CD4-positive, CD25-positive, alpha-beta regulatory T cell (primary cell): ENCODE results near the gene ANKHD1. TPM values are rescaled to one million over a fixed set of nuclear protein-coding genes. Genes with fewer than 3 reads are reported as not detected.

ENCODE experiments used
- ATAC-seq, 2 donors: fragments of 150-1000 bp; cut with Tn5 transposase; one replicate each; pipeline ENCODE4 v1.10.0; 2021; ENCODE audit warnings: low read depth in 2 of 2, moderate number of reproducible peaks in 2 of 2, moderate library complexity in 1 of 2
- DNase-seq, 3 donors: peaks; one replicate each; pipeline versions ENCODE4 v3.0.0 to v3.0.0-alpha.2; 2012 to 2022; ENCODE audit warnings: mixed read lengths in 1 of 3
- H3K27ac ChIP-seq: one replicate; pipeline ENCODE4 v1.7.0; 2013; ENCODE audit warnings: mild to moderate bottlenecking, low read length; ENCODE audit not compliant: insufficient read depth, poor library complexity, severe bottlenecking
- H3K27me3 ChIP-seq: one replicate; pipeline ENCODE4 v1.7.0; 2013; ENCODE audit warnings: low read length; ENCODE audit not compliant: control insufficient read depth, insufficient read depth
- H3K36me3 ChIP-seq: one replicate; pipeline ENCODE4 v1.7.0; 2013; ENCODE audit warnings: mild to moderate bottlenecking, low read length, moderate library complexity; ENCODE audit not compliant: control insufficient read depth, insufficient read depth
- H3K4me1 ChIP-seq: 2 replicates; pipeline ENCODE4 v1.7.0; 2013; ENCODE audit warnings: mild to moderate bottlenecking, low read length; ENCODE audit not compliant: insufficient read depth, control insufficient read depth, poor library complexity, severe bottlenecking
- H3K4me3 ChIP-seq: one replicate; pipeline ENCODE4 v1.7.0; 2013; ENCODE audit warnings: low read depth, mild to moderate bottlenecking, low read length, moderate library complexity
- H3K9me3 ChIP-seq, 2 experiments: 1 replicate in 1 of 2; 2 replicates in 1 of 2; pipeline ENCODE4 v1.7.0; 2013; ENCODE audit warnings: low read length in 2 of 2, mild to moderate bottlenecking in 1 of 2, moderate library complexity in 1 of 2; ENCODE audit not compliant: control insufficient read depth in 2 of 2
- H3K27ac Mint-ChIP-seq, 3 donors: one replicate each; pipeline ENCODE4 v1.8.0; 2020 to 2022; ENCODE audit warnings: mild to moderate bottlenecking in 3 of 3, mixed read lengths in 3 of 3, moderate library complexity in 2 of 3
- H3K27me3 Mint-ChIP-seq: one replicate; pipeline ENCODE4 v1.8.0; 2022; ENCODE audit warnings: mild to moderate bottlenecking, mixed read lengths
- H3K36me3 Mint-ChIP-seq: one replicate; pipeline ENCODE4 v1.8.0; 2020; ENCODE audit warnings: mixed read lengths
- H3K4me1 Mint-ChIP-seq, 4 donors: one replicate each; pipeline ENCODE4 v1.8.0; 2020 to 2022; ENCODE audit warnings: mixed read lengths in 4 of 4, mild to moderate bottlenecking in 1 of 4
- H3K4me3 Mint-ChIP-seq, 4 donors: one replicate each; pipeline ENCODE4 v1.8.0; 2020 to 2022; ENCODE audit warnings: mild to moderate bottlenecking in 4 of 4, mixed read lengths in 4 of 4, moderate library complexity in 3 of 4
- H3K9me3 Mint-ChIP-seq, 7 donors: one replicate each; pipeline ENCODE4 v1.8.0; 2020 to 2022; ENCODE audit warnings: mixed read lengths in 7 of 7, mild to moderate bottlenecking in 3 of 7, moderate library complexity in 2 of 7
- polyA plus RNA-seq, 4 donors: library from polyadenylated mRNA; unstranded; fragments of 300-500 nt; fragmentation: Illumina TruSeq; gene quantifications; one replicate each; pipeline ENCODE4 v1.2.3, GENCODE V29; 2021
- total RNA-seq: library from RNA; stranded (reverse); gene quantifications from one replicate; pipeline ENCODE4 v1.2.3, GENCODE V29; 2022

Gene ANKHD1
- total and polyA plus RNA-seq, 5 donors from 2014 or later = 58.2 to 227 (median 69.0) TPM

DNA sequence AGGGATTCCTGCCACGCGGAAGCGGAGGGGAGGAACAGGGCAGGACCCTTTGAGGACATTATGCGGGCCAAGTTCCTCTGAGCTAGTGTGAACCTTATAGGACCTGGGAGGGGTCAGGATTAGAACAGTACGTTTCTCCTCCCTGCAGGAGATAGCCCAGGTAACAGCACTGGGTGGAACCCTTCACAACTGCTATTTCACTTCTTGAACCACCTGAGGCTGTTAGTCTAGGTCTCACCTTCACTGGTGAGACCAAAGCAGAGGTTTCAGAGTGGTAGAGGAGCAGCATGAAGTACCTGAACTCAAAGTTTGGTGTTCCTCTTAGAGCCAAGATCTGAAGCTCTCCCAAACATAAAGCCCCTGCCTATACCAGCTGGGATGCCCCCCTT lies 146.7 kb downstream of the ANKHD1 start:
- H3K4me3 Mint-ChIP-seq = peak overlapping the region; percentile 81 to 93 (median 88)
- no peaks in the 10 kb centered on the region for H3K27me3 Mint-ChIP-seq
- DNase-seq = no peak
- Histone ChIP-seq H3K27ac (peak overlapping the region; percentile 87), H3K4me3 (peak overlapping the region; percentile 83), H3K36me3 (peaks cover 37% of the 10 kb centered on the region), H3K27me3 (no peaks in the 10 kb centered on the region), H3K9me3 (no peaks in the 10 kb centered on the region), H3K4me1 (peaks cover 30% of the 10 kb centered on the region)
- H3K9me3 Mint-ChIP-seq = no peaks in the 10 kb centered on the region
- H3K27ac Mint-ChIP-seq = peak overlapping the region; percentile 97 to 99 (median 97)
- ATAC-seq = no peak
- peaks cover 34% of the 10 kb centered on the region for H3K36me3 Mint-ChIP-seq
- H3K4me1 Mint-ChIP-seq = peaks cover 21 to 49% (median 32%) of the 10 kb centered on the region in 4 donors

DNA sequence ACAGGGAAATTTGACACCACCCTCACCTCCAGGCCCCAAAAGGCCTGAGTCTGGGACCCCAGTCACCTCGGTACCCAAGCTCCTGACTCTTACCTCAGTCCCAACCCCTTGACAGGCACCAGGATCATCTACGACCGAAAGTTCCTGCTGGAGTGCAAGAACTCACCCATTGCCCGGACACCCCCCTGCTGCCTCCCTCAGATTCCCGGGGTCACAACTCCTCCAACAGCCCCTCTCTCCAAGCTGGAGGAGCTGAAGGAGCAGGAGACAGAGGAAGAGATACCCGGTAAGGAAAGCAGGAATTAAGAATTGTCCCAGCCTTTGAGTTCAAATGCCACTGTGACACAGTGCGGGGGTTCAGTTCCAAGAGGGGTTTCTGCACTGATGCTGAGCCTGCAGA lies 147.2 kb downstream of the ANKHD1 start:
- Mint-ChIP-seq H3K4me3 (peak overlapping the region; percentile 43 to 93 (median 86)), H3K4me1 (peaks cover 26 to 54% (median 36%) of the 10 kb centered on the region in 4 donors)

DNA sequence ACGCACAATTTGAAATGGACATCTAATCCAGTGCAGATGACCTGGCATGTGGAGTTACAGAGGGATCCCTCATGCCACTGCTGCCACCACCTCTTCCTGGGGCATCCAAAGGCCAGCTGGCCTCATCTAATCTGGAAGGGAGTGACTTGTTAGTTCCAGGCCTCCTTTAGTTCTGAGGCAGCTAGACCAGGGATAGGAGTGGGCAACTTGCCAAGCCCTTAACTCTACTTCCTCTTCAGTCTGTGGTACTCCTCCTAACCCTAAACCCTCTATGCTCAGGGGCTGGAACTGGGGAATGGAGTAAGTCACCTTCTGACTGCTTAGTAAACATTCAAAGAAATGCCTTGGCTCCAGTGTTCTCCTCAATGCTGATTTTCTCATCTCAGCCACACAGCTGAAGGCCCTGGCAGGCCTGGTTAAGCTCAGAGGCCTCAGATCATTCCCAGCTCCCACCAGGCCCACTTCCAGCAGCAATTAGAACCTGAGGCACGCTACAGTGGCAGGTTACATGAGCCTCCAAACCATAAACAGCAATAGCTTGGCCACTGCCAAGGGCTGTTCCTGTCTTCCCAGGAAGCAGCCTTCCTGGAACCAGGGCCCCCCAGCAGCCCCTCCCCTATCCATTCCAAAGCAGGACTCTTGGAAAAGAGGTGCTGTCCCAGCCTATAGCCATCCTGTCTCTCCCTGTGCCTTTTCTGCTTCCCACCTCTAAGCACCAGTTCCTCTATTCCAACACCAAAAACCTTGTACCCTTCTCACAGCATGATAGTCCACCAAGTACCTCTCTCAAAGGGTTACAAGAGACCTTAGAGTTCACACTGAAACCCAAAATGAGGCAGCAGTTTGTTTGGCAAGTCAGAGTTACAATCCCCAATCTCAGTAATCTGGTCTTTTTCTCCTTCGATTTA lies 147.9 kb downstream of the ANKHD1 start:
- H3K4me3 ChIP-seq = no peak overlapping the region
- H3K4me3 Mint-ChIP-seq = peak overlapping the region; percentile 43 to 93 (median 86)
- H3K9me3 Mint-ChIP-seq = no peaks in the 10 kb centered on the region
- H3K36me3 ChIP-seq = peaks cover 30% of the 10 kb centered on the region
- H3K27ac Mint-ChIP-seq = peak overlapping the region; percentile 96 to 97 (median 97)
- H3K27me3 Mint-ChIP-seq = no peaks in the 10 kb centered on the region
- peak overlapping the region; percentile 87 for H3K27ac ChIP-seq
- H3K4me1 Mint-ChIP-seq = peaks cover 28 to 61% (median 42%) of the 10 kb centered on the region in 4 donors
- no peaks in the 10 kb centered on the region for H3K9me3 ChIP-seq
- no peak for ATAC-seq
- peaks cover 32% of the 10 kb centered on the region for H3K4me1 ChIP-seq
- H3K36me3 Mint-ChIP-seq = peaks cover 39% of the 10 kb centered on the region
- no peak for DNase-seq
- no peaks in the 10 kb centered on the region for H3K27me3 ChIP-seq

More for the DNA sequence above, 147.2 kb downstream of the ANKHD1 start:
- Mint-ChIP-seq H3K27me3 (no peaks in the 10 kb centered on the region), H3K27ac (peak overlapping the region; percentile 97 to 99 (median 97)), H3K9me3 (no peaks in the 10 kb centered on the region), H3K36me3 (peaks cover 38% of the 10 kb centered on the region)
- DNase-seq = no peak
- Histone ChIP-seq H3K9me3 (no peaks in the 10 kb centered on the region), H3K27ac (peak overlapping the region; percentile 87), H3K36me3 (peaks cover 34% of the 10 kb centered on the region), H3K4me1 (peaks cover 30% of the 10 kb centered on the region), H3K4me3 (peak overlapping the region; percentile 83), H3K27me3 (no peaks in the 10 kb centered on the region)
- no peak for ATAC-seq

DNA sequence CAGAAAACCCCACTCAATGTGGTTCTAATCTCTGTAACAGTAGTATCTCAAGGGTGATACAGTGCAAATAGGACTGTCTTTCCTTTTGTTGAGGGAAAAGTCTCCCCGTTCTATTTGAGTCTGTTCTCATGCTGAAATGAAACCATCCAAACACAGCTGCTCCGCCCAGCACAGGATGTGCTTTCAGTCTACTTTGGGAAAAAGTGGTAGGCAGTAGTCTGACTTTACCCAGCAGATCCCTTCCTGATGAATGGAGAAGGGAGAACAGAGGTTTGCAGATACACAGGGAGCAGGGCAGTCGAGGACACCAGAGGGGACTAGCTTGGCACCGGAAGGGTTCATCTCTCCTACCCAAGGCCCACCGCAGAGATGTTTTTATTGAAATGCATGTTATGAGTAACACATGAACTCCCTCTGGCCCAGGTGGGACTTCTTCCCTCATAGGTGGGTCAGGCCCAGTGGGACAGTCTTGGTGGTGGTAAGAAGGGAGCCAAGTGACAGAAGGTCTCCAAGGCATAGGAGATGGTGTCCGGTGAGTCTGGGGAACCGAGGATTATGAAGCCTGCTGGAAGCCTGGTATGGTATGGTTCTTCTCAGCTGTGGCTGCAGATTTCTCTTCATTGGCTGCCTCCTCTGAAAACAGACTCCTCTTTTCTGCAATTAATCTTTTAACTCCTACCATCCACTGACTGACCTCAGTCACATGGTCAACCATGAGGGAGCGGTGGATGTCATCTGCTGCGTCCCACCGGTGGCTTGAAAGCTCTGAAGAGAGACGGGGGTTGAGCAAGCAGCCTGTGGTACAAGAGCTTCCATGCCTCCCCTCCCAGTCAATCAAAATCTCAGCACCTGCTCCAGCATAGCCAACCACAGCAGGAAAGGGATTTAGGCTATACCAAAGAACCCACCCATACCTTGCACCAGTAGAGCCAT lies 148.8 kb downstream of the ANKHD1 start:
- Histone ChIP-seq H3K36me3 (peaks cover 29% of the 10 kb centered on the region), H3K4me3 (no peak overlapping the region), H3K27ac (peak overlapping the region; percentile 19), H3K9me3 (no peaks in the 10 kb centered on the region), H3K4me1 (peaks cover 33% of the 10 kb centered on the region), H3K27me3 (no peaks in the 10 kb centered on the region)
- Mint-ChIP-seq H3K27me3 (no peaks in the 10 kb centered on the region), H3K36me3 (peaks cover 37% of the 10 kb centered on the region), H3K27ac (peak overlapping the region; percentile 90 to 97 (median 97)), H3K4me3 (peak overlapping the region in 3 of 4 donors; percentile 30 to 81 (median 57)), H3K4me1 (peaks cover 28 to 70% (median 45%) of the 10 kb centered on the region in 4 donors), H3K9me3 (no peaks in the 10 kb centered on the region)
- no peak for ATAC-seq
- no peak for DNase-seq

DNA sequence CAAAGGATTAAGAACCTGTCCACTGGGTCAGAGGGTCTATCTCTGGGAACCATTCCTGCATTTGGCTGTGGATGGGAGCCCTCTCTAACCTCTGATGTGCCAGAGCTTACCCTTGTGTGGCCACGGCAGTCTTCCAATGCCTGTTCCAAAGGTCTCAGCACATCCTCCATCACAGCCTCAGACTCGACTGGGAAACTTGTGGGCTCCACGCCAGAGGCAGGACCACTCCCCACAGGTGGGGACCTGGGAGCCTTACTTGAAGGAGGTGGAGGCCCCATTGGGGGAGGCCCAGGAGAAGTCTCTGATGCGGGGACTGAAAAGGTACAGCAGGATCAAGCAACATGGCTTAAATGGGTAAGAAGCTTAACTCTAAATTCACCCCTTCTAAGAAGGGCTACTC lies 150.2 kb downstream of the ANKHD1 start:
- peak overlapping the region in 1 of 3 donors; percentile 74 for H3K27ac Mint-ChIP-seq
- H3K4me3 ChIP-seq = no peak overlapping the region
- peaks cover 29% of the 10 kb centered on the region for H3K36me3 ChIP-seq
- DNase-seq (no peak), ATAC-seq (no peak)
- H3K27ac ChIP-seq = peak overlapping the region; percentile 17
- H3K27me3 ChIP-seq = no peaks in the 10 kb centered on the region
- H3K4me1 ChIP-seq = peaks cover 47% of the 10 kb centered on the region
- peak overlapping the region in 1 of 4 donors; percentile 67 for H3K4me3 Mint-ChIP-seq
- no peaks in the 10 kb centered on the region for H3K9me3 Mint-ChIP-seq
- H3K4me1 Mint-ChIP-seq = peaks cover 37 to 82% (median 58%) of the 10 kb centered on the region in 4 donors
- no peaks in the 10 kb centered on the region for H3K27me3 Mint-ChIP-seq
- peaks cover 40% of the 10 kb centered on the region for H3K36me3 Mint-ChIP-seq
- no peaks in the 10 kb centered on the region for H3K9me3 ChIP-seq

DNA sequence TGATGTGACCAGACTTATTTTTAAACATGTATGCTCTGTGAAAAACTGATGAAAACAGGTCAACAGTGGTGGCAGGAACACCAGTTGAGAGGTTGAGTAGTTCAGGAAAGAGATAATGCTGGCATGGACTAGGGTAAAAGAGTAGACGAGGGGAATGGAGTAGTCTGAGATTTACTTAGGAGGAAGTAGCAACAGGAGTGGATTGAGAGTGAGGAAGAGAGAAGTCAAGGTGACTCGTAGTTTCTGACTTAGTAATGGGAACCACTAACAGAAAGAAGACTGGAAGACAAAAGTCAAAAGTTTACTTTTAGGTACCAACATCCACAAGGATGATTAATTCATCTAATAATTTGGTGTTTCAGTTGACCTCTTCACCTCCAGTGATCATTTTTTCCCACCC lies 152.0 kb downstream of the ANKHD1 start:
- Mint-ChIP-seq H3K27ac (peak overlapping the region; percentile 74 to 94 (median 88)), H3K4me3 (peak overlapping the region; percentile 4 to 58 (median 17)), H3K36me3 (peaks cover 40% of the 10 kb centered on the region), H3K9me3 (no peaks in the 10 kb centered on the region), H3K27me3 (no peaks in the 10 kb centered on the region), H3K4me1 (peaks cover 33 to 80% (median 51%) of the 10 kb centered on the region in 4 donors)
- Histone ChIP-seq H3K36me3 (peaks cover 29% of the 10 kb centered on the region), H3K27ac (no peak overlapping the region), H3K4me1 (peaks cover 36% of the 10 kb centered on the region), H3K27me3 (no peaks in the 10 kb centered on the region), H3K9me3 (no peaks in the 10 kb centered on the region), H3K4me3 (no peak overlapping the region)
- ATAC-seq (no peak), DNase-seq (no peak)

DNA sequence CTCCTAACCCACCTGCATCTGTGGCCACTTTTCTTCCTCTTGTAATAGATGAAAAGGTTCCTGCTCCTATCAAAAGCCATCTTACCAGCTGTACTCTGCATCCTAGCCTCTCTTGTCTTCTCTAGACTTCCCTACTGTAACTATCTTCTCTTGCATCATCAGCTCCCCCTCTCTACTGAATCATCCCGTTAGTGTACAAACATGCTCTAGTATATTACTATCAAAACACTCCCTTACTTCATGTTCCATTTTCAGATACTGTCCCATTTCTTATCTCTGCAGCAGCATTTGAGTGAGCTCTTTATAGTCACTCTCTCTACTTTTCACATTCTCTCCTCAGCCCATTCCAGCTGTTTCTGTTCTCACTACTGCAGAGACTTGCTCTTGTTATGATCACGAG lies 152.8 kb downstream of the ANKHD1 start:
- Histone ChIP-seq H3K4me3 (no peak overlapping the region), H3K4me1 (peaks cover 34% of the 10 kb centered on the region), H3K9me3 (no peaks in the 10 kb centered on the region), H3K27ac (no peak overlapping the region), H3K36me3 (peaks cover 25% of the 10 kb centered on the region), H3K27me3 (no peaks in the 10 kb centered on the region)
- H3K4me1 Mint-ChIP-seq = peaks cover 33 to 74% (median 46%) of the 10 kb centered on the region in 4 donors
- H3K9me3 Mint-ChIP-seq = no peaks in the 10 kb centered on the region
- no peaks in the 10 kb centered on the region for H3K27me3 Mint-ChIP-seq
- DNase-seq = no peak
- peaks cover 35% of the 10 kb centered on the region for H3K36me3 Mint-ChIP-seq
- peak overlapping the region in 2 of 3 donors; percentile 72 to 88 for H3K27ac Mint-ChIP-seq
- ATAC-seq = no peak
- peak overlapping the region in 2 of 4 donors; percentile 1 to 58 for H3K4me3 Mint-ChIP-seq
